ENCODE data around the gene BANF2.

GRCh38 chr20:17651760-17652388, 47.9 kb upstream of the BANF2 start:
- no peak for TF ChIP-seq EZH2 (IDR thresholded peaks at IDR 0.05; ENCODE audit: borderline replicate concordance, low read depth, low read length, severe bottlenecking)
- TF ChIP-seq CTCF (IDR thresholded peaks at IDR 0.05; ENCODE audit: borderline replicate concordance, extremely low read depth, low read length, poor library complexity, severe bottlenecking) = no peak
